ENCODE results near the gene ARID1B.

The ARID1B gene

DNA sequence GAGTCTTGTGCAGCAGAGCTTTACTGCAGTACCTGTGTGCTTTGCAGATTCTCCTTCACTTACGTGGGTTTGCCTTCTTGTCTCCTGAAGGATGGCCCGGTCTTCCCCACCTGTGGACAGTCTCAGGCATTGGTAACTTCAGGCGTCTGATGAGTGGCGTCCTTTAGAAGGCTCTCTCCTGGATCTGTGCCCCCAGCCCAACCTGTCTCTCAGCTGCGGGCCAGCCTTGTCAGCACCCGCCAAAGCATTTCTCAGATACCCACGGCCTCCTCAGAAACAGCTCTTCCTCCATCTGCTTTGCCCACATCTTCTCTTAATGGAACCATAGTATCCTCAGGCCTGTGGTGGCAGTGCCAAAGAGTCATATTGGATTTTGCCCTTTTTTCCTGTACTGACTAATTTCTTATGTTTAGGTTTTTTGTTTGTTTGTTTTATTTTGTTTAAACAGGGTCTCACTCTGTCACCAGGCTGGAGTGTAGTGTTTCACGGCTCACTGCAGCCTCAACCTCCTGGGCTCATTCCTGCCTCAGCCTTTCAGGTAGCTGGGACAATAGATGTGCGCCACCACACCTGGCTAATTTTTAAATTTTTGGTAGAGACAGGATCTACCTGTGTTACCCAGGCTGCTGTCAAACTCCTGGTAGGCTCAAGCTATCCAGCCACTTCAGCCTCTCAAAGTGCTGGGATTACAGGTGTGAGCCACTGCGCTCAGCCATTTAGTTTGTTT is 96.6 kb downstream of the ARID1B start:
- DNase-seq (ENCODE audit: insufficient read length, low spot score), result no peak
- FAIRE-seq, result no peak

GRCh38 chr6:156875062-156875461 is 97.9 kb downstream of the ARID1B start:
- DNase-seq (ENCODE audit: insufficient read length, low spot score), result no peak
- no peak for FAIRE-seq

DNA sequence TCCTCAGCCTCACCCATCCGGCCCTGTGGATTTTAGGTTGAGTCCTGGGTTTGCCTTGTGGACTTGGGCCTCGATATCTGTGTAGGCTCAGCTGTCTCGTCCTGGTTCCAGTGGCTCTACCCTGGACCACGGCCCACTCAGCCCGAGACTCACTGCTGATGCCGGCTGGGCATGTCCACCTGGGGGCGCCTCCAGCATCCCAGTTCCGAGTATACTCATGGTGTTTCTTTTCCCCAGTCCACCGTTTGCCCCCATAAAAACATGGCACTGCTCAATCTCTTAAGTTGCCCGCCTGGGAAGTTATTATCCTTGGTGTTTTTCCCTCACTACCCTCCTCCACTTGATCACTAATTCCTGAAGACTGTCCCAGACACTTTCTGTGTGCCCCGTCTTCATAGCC is 99.1 kb downstream of the ARID1B start:
- no peak for FAIRE-seq
- DNase-seq (ENCODE audit: insufficient read length, low spot score), result no peak

DNA sequence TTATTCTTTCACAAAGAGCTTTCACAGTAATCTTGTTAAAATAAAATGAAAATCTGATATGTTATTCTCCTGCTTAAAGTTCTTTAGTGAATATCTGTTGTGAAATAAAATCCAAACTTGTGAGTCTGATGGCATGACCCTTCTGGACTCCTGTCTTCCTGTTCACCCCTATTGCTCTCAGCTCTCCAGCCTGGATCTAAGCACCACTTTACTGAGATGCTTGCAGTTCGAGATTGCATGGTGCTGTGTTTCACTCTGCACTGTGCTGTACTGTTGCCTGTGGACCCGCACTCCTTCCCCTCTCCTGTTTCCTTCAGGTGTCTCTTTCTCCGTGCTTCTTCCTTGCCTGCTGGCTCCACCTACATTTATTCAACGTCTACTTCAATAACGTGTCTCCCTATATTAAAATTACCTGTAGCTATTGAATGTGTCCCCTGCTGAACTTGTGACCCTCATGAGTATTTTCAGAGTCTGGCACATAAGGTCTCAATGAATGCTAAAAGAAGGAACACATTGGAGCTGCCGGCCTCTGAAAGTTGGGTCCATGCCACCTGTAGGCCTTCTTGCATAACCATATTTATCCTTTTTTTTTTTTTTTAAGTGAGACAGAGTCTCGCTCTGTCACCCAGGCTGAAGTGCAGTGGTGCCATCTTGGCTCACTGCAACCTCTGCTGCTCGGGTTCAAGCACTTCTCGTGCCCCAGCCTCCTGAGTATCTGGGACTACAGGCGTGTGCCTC is 100.1 kb downstream of the ARID1B start:
- DNase-seq (ENCODE audit: insufficient read length, low spot score) (no peak), FAIRE-seq (no peak)

GRCh38 chr6:156878681-156879080 is 101.5 kb downstream of the ARID1B start:
- no peak for FAIRE-seq
- DNase-seq (ENCODE audit: insufficient read length, low spot score), result no peak

DNA sequence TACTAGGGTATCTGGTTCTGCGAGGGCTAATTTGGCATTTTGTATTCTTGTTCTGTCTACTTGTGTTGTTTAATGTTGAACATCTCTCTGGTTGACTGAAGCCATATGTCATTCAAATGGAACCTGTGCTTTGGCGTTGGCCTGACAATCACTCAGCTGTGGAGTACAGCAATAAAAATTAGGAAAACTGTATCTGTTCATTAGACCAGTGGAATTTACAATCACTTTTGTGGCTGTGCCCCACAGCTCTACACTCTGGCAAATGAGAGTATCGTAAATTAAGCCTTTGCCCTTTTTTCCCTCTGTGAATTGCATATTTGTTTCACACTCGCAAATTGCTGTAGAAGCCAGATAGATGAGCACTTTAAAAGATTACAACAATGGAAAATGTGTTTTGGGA is 102.0 kb downstream of the ARID1B start:
- FAIRE-seq (no peak), DNase-seq (ENCODE audit: insufficient read length, low spot score) (no peak)

DNA sequence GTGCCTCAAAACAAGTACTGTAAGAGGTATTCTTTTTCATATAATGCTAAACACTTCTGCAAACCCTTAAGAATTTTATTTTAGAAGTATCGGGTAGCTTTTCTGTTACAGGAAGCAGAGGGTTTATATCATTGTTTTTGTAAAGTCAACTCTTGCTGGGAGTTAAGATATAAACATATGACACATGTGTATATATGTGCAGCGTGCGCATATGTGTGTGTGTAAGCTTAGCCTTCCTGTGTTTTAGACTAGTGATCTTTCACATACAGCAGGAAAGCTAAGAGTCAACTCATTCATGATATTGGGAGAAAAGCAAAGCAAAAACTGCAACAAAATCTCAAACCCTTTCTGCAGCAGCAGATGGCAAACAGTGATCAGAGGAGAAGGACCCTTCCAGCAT is 102.4 kb downstream of the ARID1B start:
- DNase-seq (ENCODE audit: insufficient read length, low spot score) (no peak), FAIRE-seq (no peak)

GRCh38 chr6:156880913-156881312 is 103.7 kb downstream of the ARID1B start:
- no peak for DNase-seq (ENCODE audit: insufficient read length, low spot score)
- FAIRE-seq, result no peak

- FAIRE-seq, result no peak
- DNase-seq (ENCODE audit: insufficient read length, low spot score), result no peak
Measured at GRCh38 chr6:156881687-156882629, 104.8 kb downstream of the ARID1B start.

DNA sequence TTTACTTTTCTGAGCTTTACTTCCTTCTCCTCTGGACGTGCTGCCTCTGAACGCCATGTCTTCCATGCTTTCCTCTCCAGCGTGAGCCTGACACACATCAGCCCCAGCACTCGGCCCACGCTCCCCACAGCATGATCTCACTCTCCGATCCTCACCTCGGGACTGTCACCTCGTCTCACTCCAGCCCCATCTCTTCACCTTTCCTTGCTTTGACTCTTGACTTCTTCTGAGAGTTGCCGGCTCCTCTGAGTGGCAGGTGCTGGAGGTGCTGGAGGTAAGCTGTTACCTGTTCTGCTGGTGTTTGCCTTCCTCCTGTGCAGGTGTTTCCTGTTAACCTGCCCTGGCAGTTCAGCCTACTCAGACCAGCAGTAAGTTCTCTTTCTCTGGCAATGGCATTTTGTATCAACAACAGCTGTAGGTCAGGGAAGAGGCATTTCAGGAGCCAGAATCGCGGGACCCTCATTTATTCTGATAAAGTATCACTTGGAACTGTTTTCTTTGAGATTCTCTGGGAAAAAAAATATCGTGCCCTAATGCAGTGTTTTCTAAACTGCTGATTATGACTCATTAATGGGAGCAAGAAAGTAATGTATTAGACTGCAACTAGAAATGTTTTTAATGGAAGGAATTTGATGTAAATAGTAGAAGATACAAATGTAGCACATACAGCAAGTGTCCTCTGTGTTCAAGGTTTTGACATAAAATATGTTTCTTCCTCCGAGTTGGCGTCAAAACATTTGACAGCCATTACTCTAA is 106.5 kb downstream of the ARID1B start:
- FAIRE-seq (no peak), DNase-seq (ENCODE audit: insufficient read length, low spot score) (no peak)

- DNase-seq (ENCODE audit: insufficient read length, low spot score) (no peak), FAIRE-seq (no peak)
Measured at GRCh38 chr6:156884306-156884705, 107.1 kb downstream of the ARID1B start.

GRCh38 chr6:156885562-156885961 is 108.4 kb downstream of the ARID1B start:
- DNase-seq (ENCODE audit: insufficient read length, low spot score) (no peak), FAIRE-seq (no peak)

- FAIRE-seq, result no peak
Measured at GRCh38 chr6:156886409-156886808, 109.2 kb downstream of the ARID1B start.

GRCh38 chr6:156887623-156888269 is 110.6 kb downstream of the ARID1B start:
- DNase-seq (ENCODE audit: insufficient read length, low spot score) (no peak), FAIRE-seq (no peak)

More at GRCh38 chr6:156886409-156886808, 109.2 kb downstream of the ARID1B start:
- DNase-seq (ENCODE audit: insufficient read length, low spot score), result no peak

DNA sequence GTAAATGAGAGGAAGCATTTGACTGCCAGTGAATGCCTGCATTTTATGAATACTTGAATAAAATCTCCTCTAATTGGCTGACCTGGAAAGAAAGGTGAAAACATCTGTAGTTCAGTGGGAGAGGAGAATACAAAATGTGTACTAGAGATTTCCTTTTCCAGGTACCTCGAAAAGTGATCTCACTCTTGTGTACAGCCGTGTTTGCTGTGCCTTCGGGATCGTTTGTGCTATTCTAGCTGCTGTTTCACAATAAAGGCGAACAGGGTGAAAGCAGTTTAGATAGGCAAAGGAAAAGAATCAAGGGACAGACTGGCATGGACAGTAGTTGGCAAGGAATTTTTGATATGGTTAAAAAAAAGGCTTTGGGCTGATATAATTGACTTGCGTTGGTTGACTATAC is 112.3 kb downstream of the ARID1B start:
- FAIRE-seq (no peak), DNase-seq (ENCODE audit: insufficient read length, low spot score) (no peak)

DNA sequence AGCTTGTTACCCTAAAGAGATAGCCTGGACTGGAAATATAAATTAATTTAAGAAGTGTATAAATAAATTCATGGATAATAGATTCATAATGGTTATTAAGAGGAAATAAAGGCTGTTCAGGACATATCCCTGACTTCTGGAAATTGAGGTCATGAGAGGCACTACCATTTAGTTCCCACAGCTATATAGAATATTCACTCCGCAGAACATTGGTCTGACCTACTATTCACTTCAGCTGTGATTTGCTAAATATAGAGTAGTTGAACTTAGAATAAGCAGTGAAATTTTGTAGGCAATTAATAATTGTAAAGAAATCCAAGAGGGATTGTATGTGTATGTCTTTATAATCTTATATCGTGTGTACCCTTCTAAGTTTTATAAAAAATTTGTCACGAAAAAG is 112.8 kb downstream of the ARID1B start:
- no peak for FAIRE-seq

DNA sequence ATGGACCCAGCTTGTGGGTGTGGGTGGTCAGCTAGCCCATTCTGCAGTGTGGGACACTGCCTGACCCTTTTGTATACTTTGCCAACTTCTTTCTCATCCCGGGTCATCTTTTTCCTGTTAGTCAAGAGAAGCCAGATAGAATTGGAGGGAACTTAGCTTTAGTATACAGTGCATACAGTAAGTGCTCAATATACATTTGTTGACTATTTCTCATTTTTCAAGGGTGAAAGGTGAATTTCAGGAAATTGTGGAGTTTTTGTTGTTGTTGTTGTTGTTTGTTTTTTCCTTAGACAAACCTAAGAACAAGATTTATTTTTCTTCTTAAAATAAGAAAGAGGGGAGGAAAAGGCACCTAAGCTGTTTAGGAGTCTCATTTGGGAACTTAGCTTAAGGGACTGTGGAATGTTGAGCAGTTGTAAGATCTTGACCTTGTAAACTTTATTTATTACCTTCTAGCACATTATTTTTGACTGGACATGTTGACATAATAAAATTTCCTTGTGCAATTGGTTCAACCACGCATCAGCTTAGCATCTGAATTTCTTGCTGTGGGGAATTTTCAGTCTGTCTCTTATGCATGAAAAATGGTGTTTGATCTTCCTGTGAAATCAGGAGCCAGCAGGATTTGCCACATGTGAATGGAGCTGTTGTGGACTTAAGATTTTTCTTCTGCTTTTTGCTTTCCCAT is 113.6 kb downstream of the ARID1B start:
- no peak for FAIRE-seq
- peak; percentile 34 for DNase-seq (ENCODE audit: insufficient read length, low spot score)

More for the DNA sequence above, 112.8 kb downstream of the ARID1B start:
- DNase-seq (ENCODE audit: insufficient read length, low spot score), result no peak

DNA sequence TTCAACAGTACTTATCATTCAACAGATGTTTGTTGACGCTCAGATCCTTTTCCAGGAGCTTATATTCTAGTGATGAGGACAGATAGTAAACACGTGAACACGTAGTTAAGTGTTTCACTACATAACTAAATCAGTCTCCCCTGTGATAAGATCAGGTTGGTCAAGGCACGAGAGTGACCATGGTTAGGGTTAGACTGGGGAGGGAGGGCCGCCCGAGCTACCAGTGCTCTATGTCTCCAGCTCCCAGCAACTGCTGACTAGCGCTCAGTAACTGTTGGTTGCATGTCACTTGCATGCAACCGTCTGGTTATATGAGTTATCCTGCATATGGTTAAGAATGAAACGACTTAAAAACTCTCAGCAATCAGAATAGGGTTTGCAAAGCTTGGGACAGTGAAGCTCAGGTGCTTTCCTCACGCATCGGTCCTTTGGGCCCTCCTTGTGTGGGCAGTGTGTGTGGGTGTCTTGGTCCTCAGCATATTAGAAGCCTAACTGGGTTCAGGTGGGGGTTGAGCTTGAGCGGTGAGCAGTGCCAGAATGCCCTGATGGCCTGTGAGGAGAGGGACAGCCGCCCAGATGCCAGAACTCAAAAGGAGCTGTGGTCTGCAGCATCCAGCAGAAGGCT is 120.8 kb downstream of the ARID1B start:
- DNase-seq (ENCODE audit: insufficient read length, low spot score), result no peak
- no peak for FAIRE-seq

DNA sequence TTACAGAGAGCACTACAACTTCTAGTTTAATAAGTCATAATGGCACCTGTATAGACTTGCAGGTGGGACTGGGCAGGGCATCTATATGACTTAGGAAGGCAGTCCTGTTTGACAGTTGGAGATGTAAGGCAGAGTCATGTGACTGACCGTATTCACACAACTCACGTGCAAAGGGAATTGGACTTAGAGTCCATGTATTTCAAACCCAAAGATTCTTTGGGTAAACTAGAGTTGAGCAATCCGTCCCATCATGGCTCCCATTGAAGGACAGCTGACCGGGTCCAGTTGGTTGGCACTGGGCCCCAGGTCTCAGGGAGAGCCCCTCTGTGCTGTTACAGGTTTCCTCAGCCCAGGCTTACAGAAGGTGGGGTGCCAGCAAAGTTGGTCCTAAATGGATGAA is 121.9 kb downstream of the ARID1B start:
- FAIRE-seq, result no peak
- DNase-seq (ENCODE audit: insufficient read length, low spot score), result no peak
